Skeletal muscle tissue (tissue), 2 donors: ENCODE measurements around the gene HPCAL4. TPM values are rescaled to one million over a fixed set of nuclear protein-coding genes. Genes with fewer than 3 reads are reported as not detected.

Source experiments
- small RNA-seq: library from RNA; depleted of rRNA; stranded (forward); fragments of <200 nt; gene quantifications from one replicate; pipeline ENCODE3, GENCODE V24; 2014
- total RNA-seq: library from RNA; depleted of rRNA; stranded (reverse); fragments of >200 nt; gene quantifications from one replicate; pipeline ENCODE4 v1.2.3, GENCODE V29; 2014

Gene HPCAL4
- total RNA-seq, 1 donor from 2014 or later = 0.52 TPM

Small RNA genes lying within 50 kb of the gene (small RNA-seq; reads per million reads assigned to genes)
- not detected for gene RNU7-121P

Other genes starting within 250 kb of the HPCAL4 start
- under 0.01 TPM for gene BMP8A, start 199.8 kb downstream of the HPCAL4 start, total RNA-seq
- 452 TPM for gene PABPC4, start 114.6 kb downstream of the HPCAL4 start, total RNA-seq
- gene HEYL, start 51.8 kb downstream of the HPCAL4 start, total RNA-seq = 11.0 TPM
- 11.0 TPM for gene NT5C1A, start 19.3 kb downstream of the HPCAL4 start, total RNA-seq
- gene PPIE, start 47.4 kb upstream of the HPCAL4 start, total RNA-seq = 24.5 TPM
- gene OXCT2, start 79.9 kb upstream of the HPCAL4 start, total RNA-seq = not detected
- 1.0 TPM for gene BMP8B, start 97.4 kb upstream of the HPCAL4 start, total RNA-seq
- gene TRIT1, start 192.1 kb upstream of the HPCAL4 start, total RNA-seq = 26.6 TPM
- gene MYCL, start 210.5 kb upstream of the HPCAL4 start, total RNA-seq = 1.0 TPM